Activated CD4-positive, alpha-beta T cell treated with anti-CD3 and anti-CD28 coated beads, Interleukin-2, amount 10 ng/mL, durations not matched to agents 7 days and 5 days (primary cell): ENCODE measurements around the gene XPC. TPM values are rescaled to one million over a fixed set of nuclear protein-coding genes. Genes with fewer than 3 reads are reported as not detected.

Experiments used
- CTCF ChIA-PET: fragments of 350-600 bp; sonication (Branson Sonifier 250); formaldehyde crosslinking; loops from one replicate; lab custom pipeline; 2021; ENCODE audit warnings: antibody characterized with exemption; lab: Charles Lee
- POLR2A ChIA-PET: fragments of 350-600 bp; sonication (Branson Sonifier 250); formaldehyde crosslinking; loops from one replicate; lab custom pipeline; 2021; ENCODE audit warnings: antibody characterized with exemption; lab: Charles Lee
- DNase-seq: peaks from one replicate; pipeline ENCODE4 v3.0.0-alpha.2; 2020
- H3K27ac Mint-ChIP-seq: one replicate; pipeline ENCODE4 v1.8.0; 2021; ENCODE audit warnings: mild to moderate bottlenecking, moderate library complexity, mixed read lengths
- H3K27me3 Mint-ChIP-seq: one replicate; pipeline ENCODE4 v1.8.0; 2021; ENCODE audit warnings: mixed read lengths
- H3K36me3 Mint-ChIP-seq: one replicate; pipeline ENCODE4 v1.8.0; 2021; ENCODE audit warnings: low read depth, mixed read lengths
- H3K4me1 Mint-ChIP-seq: one replicate; pipeline ENCODE4 v1.8.0; 2021; ENCODE audit warnings: mixed read lengths
- H3K4me3 Mint-ChIP-seq: one replicate; pipeline ENCODE4 v1.8.0; 2021; ENCODE audit warnings: mild to moderate bottlenecking, moderate library complexity, mixed read lengths
- H3K9me3 Mint-ChIP-seq: one replicate; pipeline ENCODE4 v1.8.0; 2021; ENCODE audit warnings: mixed read lengths
- total RNA-seq, 2 experiments: library from RNA; stranded (reverse); gene quantifications; one replicate each; pipeline ENCODE4 v1.2.3, GENCODE V29; 2021

XPC gene
- total RNA-seq, 2 experiments from 2014 or later = 41.1 to 43.0 TPM

GRCh38 chr3:14179795-14180194 is 1.4 kb upstream of the XPC start:
- peaks cover 67% of the 10 kb centered on the region for H3K4me1 Mint-ChIP-seq
- no peaks in the 10 kb centered on the region for H3K27me3 Mint-ChIP-seq
- H3K9me3 Mint-ChIP-seq = no peaks in the 10 kb centered on the region
- H3K4me3 Mint-ChIP-seq = peak overlapping the region; percentile 100
- H3K27ac Mint-ChIP-seq = peak overlapping the region; percentile 100
- CTCF ChIA-PET = interaction anchor here (0.7 to 1.9 kb wide), 8 partner anchors 10 to 472 kb away, joined by 3 to 7 read pairs (median 3); partner anchors contain the start of genes CCDC174, CHCHD4 and TMEM43
- peaks cover 34% of the 10 kb centered on the region for H3K36me3 Mint-ChIP-seq
- DNase-seq = no peak
- POLR2A ChIA-PET = no interaction called here

GRCh38 chr3:14179114-14179465 is 689 bp upstream of the XPC start:
- no peak for DNase-seq
- peaks cover 33% of the 10 kb centered on the region for H3K36me3 Mint-ChIP-seq
- H3K9me3 Mint-ChIP-seq = no peaks in the 10 kb centered on the region
- H3K4me3 Mint-ChIP-seq = peak overlapping the region; percentile 100
- H3K27ac Mint-ChIP-seq = peak overlapping the region; percentile 100
- peaks cover 74% of the 10 kb centered on the region for H3K4me1 Mint-ChIP-seq
- no peaks in the 10 kb centered on the region for H3K27me3 Mint-ChIP-seq
- CTCF ChIA-PET = interaction anchor here (0.7 to 1.9 kb wide), 12 partner anchors 9 to 1195 kb away, joined by 3 to 7 read pairs (median 3); partner anchors contain the start of genes CCDC174, CHCHD4 and TMEM43
- POLR2A ChIA-PET = interaction anchor here (0.8 kb wide), 1 partner anchor 54 kb away, joined by 3 read pairs; the partner anchor contains the start of genes CHCHD4 and TMEM43

- POLR2A ChIA-PET = no interaction called here
Observed at GRCh38 chr3:14177580-14178246, 688 bp downstream of the XPC start.

GRCh38 chr3:14175383-14176037 is 2.9 kb downstream of the XPC start:
- H3K27ac Mint-ChIP-seq = peak overlapping the region; percentile 72
- H3K36me3 Mint-ChIP-seq = peaks cover 35% of the 10 kb centered on the region
- peak; percentile 89 for DNase-seq
- POLR2A ChIA-PET = no interaction called here
- H3K4me1 Mint-ChIP-seq = peaks cover 67% of the 10 kb centered on the region
- CTCF ChIA-PET = interaction anchor here (0.6 to 1.4 kb wide), 5 partner anchors 10 to 830 kb away, joined by 3 to 6 read pairs (median 5); no protein-coding TSS in a partner anchor
- H3K27me3 Mint-ChIP-seq = no peaks in the 10 kb centered on the region
- peak overlapping the region; percentile 11 for H3K4me3 Mint-ChIP-seq
- no peaks in the 10 kb centered on the region for H3K9me3 Mint-ChIP-seq

More at GRCh38 chr3:14177580-14178246, 688 bp downstream of the XPC start:
- no peaks in the 10 kb centered on the region for H3K9me3 Mint-ChIP-seq
- peaks cover 72% of the 10 kb centered on the region for H3K4me1 Mint-ChIP-seq
- DNase-seq = no peak
- H3K4me3 Mint-ChIP-seq = peak overlapping the region; percentile 100
- H3K27me3 Mint-ChIP-seq = no peaks in the 10 kb centered on the region
- CTCF ChIA-PET = interaction anchor here (0.7 to 1.9 kb wide), 6 partner anchors 23 to 75 kb away, joined by 3 to 7 read pairs (median 4); partner anchors contain the start of genes CHCHD4 and TMEM43
- peak overlapping the region; percentile 100 for H3K27ac Mint-ChIP-seq
- H3K36me3 Mint-ChIP-seq = peaks cover 31% of the 10 kb centered on the region

- POLR2A ChIA-PET = no interaction called here
- H3K9me3 Mint-ChIP-seq = no peaks in the 10 kb centered on the region
- H3K27me3 Mint-ChIP-seq = no peaks in the 10 kb centered on the region
- H3K27ac Mint-ChIP-seq = peak overlapping the region; percentile 37
- CTCF ChIA-PET = no interaction called here
- H3K36me3 Mint-ChIP-seq = peaks cover 45% of the 10 kb centered on the region
- DNase-seq = no peak
- H3K4me1 Mint-ChIP-seq = peaks cover 66% of the 10 kb centered on the region
- H3K4me3 Mint-ChIP-seq = no peak overlapping the region
Observed at GRCh38 chr3:14174483-14174882, 3.9 kb downstream of the XPC start.

- POLR2A ChIA-PET = no interaction called here
- Mint-ChIP-seq H3K4me3 (no peak overlapping the region), H3K9me3 (no peaks in the 10 kb centered on the region), H3K27ac (no peak overlapping the region), H3K27me3 (no peaks in the 10 kb centered on the region), H3K36me3 (peaks cover 50% of the 10 kb centered on the region), H3K4me1 (peaks cover 50% of the 10 kb centered on the region)
- DNase-seq = no peak
- CTCF ChIA-PET = interaction anchor here (1.5 to 3.4 kb wide), 2 partner anchors 13 to 47 kb away, joined by 4 to 13 read pairs; no protein-coding TSS in a partner anchor
Observed at GRCh38 chr3:14172496-14172895, 5.9 kb downstream of the XPC start.

GRCh38 chr3:14170531-14171159 is 7.8 kb downstream of the XPC start:
- CTCF ChIA-PET = interaction anchor here (0.9 to 3.4 kb wide), 3 partner anchors 8 to 274 kb away, joined by 3 to 13 read pairs (median 6); partner anchors contain the start of genes LSM3 and XPC
- Mint-ChIP-seq H3K4me3 (no peak overlapping the region), H3K9me3 (no peaks in the 10 kb centered on the region), H3K4me1 (peaks cover 34% of the 10 kb centered on the region), H3K27ac (peak overlapping the region; percentile 21), H3K36me3 (peaks cover 64% of the 10 kb centered on the region), H3K27me3 (no peaks in the 10 kb centered on the region)
- DNase-seq = no peak
- POLR2A ChIA-PET = interaction anchor here (0.7 kb wide), 1 partner anchor 270 kb away, joined by 3 read pairs; no protein-coding TSS in a partner anchor

- peaks cover 71% of the 10 kb centered on the region for H3K36me3 Mint-ChIP-seq
- H3K4me1 Mint-ChIP-seq = peaks cover 26% of the 10 kb centered on the region
Observed at GRCh38 chr3:14169871-14170270, 8.5 kb downstream of the XPC start.

GRCh38 chr3:14169435-14169834 is 9.0 kb downstream of the XPC start:
- ChIA-PET CTCF (interaction anchor here (1.7 to 3.4 kb wide), 2 partner anchors 10 kb away, joined by 6 to 13 read pairs; partner anchors contain the start of genes LSM3 and XPC), POLR2A (no interaction called here)
- Mint-ChIP-seq H3K4me1 (peaks cover 22% of the 10 kb centered on the region), H3K27me3 (no peaks in the 10 kb centered on the region), H3K27ac (no peak overlapping the region), H3K36me3 (peaks cover 76% of the 10 kb centered on the region), H3K9me3 (no peaks in the 10 kb centered on the region), H3K4me3 (no peak overlapping the region)
- no peak for DNase-seq

More at GRCh38 chr3:14169871-14170270, 8.5 kb downstream of the XPC start:
- Mint-ChIP-seq H3K9me3 (no peaks in the 10 kb centered on the region), H3K27me3 (no peaks in the 10 kb centered on the region), H3K4me3 (no peak overlapping the region), H3K27ac (no peak overlapping the region)
- no peak for DNase-seq
- CTCF ChIA-PET = interaction anchor here (1.7 to 3.4 kb wide), 2 partner anchors 9 to 11 kb away, joined by 6 to 13 read pairs; partner anchors contain the start of genes LSM3 and XPC
- POLR2A ChIA-PET = no interaction called here

- CTCF ChIA-PET = interaction anchor here (1.0 kb wide), 1 partner anchor 14 kb away, joined by 3 read pairs; no protein-coding TSS in a partner anchor
- no peak for DNase-seq
- Mint-ChIP-seq H3K36me3 (peaks cover 85% of the 10 kb centered on the region), H3K27ac (no peak overlapping the region), H3K4me1 (peaks cover 12% of the 10 kb centered on the region), H3K27me3 (no peaks in the 10 kb centered on the region), H3K9me3 (no peaks in the 10 kb centered on the region), H3K4me3 (no peak overlapping the region)
- POLR2A ChIA-PET = no interaction called here
Observed at GRCh38 chr3:14166877-14167603, 11.4 kb downstream of the XPC start.

- ChIA-PET CTCF (no interaction called here), POLR2A (no interaction called here)
- no peak for DNase-seq
- Mint-ChIP-seq H3K9me3 (peaks cover 14% of the 10 kb centered on the region), H3K4me3 (no peak overlapping the region), H3K4me1 (no peaks in the 10 kb centered on the region), H3K36me3 (peaks cover 91% of the 10 kb centered on the region), H3K27ac (no peak overlapping the region), H3K27me3 (no peaks in the 10 kb centered on the region)
Observed at GRCh38 chr3:14162178-14162577, 16.2 kb downstream of the XPC start.

- Mint-ChIP-seq H3K36me3 (peaks cover 90% of the 10 kb centered on the region), H3K9me3 (peaks cover 14% of the 10 kb centered on the region), H3K27me3 (no peaks in the 10 kb centered on the region), H3K4me3 (no peak overlapping the region), H3K27ac (no peak overlapping the region), H3K4me1 (no peaks in the 10 kb centered on the region)
- ChIA-PET POLR2A (no interaction called here), CTCF (interaction anchor here (0.7 kb wide), 1 partner anchor 22 kb away, joined by 3 read pairs; no protein-coding TSS in a partner anchor)
- no peak for DNase-seq
Observed at GRCh38 chr3:14161282-14161681, 17.1 kb downstream of the XPC start.
